Sigmoid colon (tissue), 4 donors: ENCODE results near the gene P3R3URF.

ENCODE experiments used
- EP300 ChIP-seq, 4 donors: sonication (generic); formaldehyde crosslinking; IDR thresholded peaks; one replicate each; pipeline ENCODE4 v1.6.1; 2017; ENCODE audit warnings: antibody characterized with exemption in 4 of 4
- POLR2A ChIP-seq, 2 donors: fragments of 450-650 bp; IDR thresholded peaks; one replicate each; pipeline ENCODE4 v1.6.1; 2016; ENCODE audit warnings: antibody characterized with exemption in 2 of 2, mild to moderate bottlenecking in 2 of 2, moderate library complexity in 2 of 2
- POLR2AphosphoS5 ChIP-seq, 4 donors: sonication (generic); formaldehyde crosslinking; IDR thresholded peaks; one replicate each; pipeline ENCODE4 v1.6.1; 2017; ENCODE audit warnings: antibody characterized with exemption in 4 of 4
- TF ChIP-seq, protein P1 (sequence below), 4 experiments: fragments of 450-650 bp in 3 of 4; fragments of 200-600 bp in 1 of 4; IDR thresholded peaks; one replicate each; pipeline ENCODE4 v1.5.1; 2016 to 2019; ENCODE audit warnings: antibody characterized with exemption in 4 of 4, mild to moderate bottlenecking in 3 of 4, moderate library complexity in 2 of 4

- TF ChIP-seq EP300 (IDR thresholded peaks at IDR 0.05) (no peak), POLR2A (IDR thresholded peaks at IDR 0.05) (no peak), POLR2AphosphoS5 (IDR thresholded peaks at IDR 0.05) (no peak)
- TF ChIP-seq, protein P1, sequence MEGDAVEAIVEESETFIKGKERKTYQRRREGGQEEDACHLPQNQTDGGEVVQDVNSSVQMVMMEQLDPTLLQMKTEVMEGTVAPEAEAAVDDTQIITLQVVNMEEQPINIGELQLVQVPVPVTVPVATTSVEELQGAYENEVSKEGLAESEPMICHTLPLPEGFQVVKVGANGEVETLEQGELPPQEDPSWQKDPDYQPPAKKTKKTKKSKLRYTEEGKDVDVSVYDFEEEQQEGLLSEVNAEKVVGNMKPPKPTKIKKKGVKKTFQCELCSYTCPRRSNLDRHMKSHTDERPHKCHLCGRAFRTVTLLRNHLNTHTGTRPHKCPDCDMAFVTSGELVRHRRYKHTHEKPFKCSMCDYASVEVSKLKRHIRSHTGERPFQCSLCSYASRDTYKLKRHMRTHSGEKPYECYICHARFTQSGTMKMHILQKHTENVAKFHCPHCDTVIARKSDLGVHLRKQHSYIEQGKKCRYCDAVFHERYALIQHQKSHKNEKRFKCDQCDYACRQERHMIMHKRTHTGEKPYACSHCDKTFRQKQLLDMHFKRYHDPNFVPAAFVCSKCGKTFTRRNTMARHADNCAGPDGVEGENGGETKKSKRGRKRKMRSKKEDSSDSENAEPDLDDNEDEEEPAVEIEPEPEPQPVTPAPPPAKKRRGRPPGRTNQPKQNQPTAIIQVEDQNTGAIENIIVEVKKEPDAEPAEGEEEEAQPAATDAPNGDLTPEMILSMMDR (IDR thresholded peaks at IDR 0.05): no peak
Observed at GRCh38 chr1:46211051-46211450, 34.8 kb upstream of the P3R3URF start.
